ENCODE data around the gene NKD1. TPM values are rescaled to one million over a fixed set of nuclear protein-coding genes. Genes with fewer than 3 reads are reported as not detected.

The NKD1 gene
- total and polyA plus RNA-seq, 4 donors = 2.3 to 14.1 (median 8.0) TPM

- Histone ChIP-seq H3K27me3 (ENCODE audit: control insufficient read depth in 3 of 3, insufficient read depth in 3 of 3, low read length in 2 of 3) (no peaks in the 10 kb centered on the region), H3K9me3 (ENCODE audit: control insufficient read depth in 4 of 4, insufficient read depth in 3 of 4, low read length in 3 of 4) (peaks cover 0 to 12% (median 2%) of the 10 kb centered on the region in 4 donors), H3K4me1 (ENCODE audit: control insufficient read depth in 5 of 5, insufficient read depth in 5 of 5, low read length in 5 of 5) (no peaks in the 10 kb centered on the region), H3K36me3 (ENCODE audit: control insufficient read depth in 4 of 4, insufficient read depth in 4 of 4, low read length in 4 of 4) (peaks cover 0 to 5% (median 1%) of the 10 kb centered on the region in 4 donors), H3K4me3 (no peak overlapping the region), H3K27ac (ENCODE audit: low read depth in 1 of 2, low read length in 1 of 2) (no peak overlapping the region), H3K9ac (ENCODE audit: insufficient read depth in 1 of 2, low read length in 2 of 2) (no peak overlapping the region)
- DNase-seq = no peak
- WGBS, 2 donors = 82 to 84% methylated on average over 6 to 7 of the region's 7 CpGs
- no peak for ATAC-seq (ENCODE audit: insufficient read depth, low FRiP score)
- TF ChIP-seq CTCF (IDR thresholded peaks at IDR 0.05; ENCODE audit: control extremely low read depth, extremely low read depth) = no peak
Observed at GRCh38 chr16:50677351-50677750, 129.2 kb downstream of the NKD1 start.

GRCh38 chr16:50678531-50678930, 130.3 kb downstream of the NKD1 start:
- Histone ChIP-seq H3K9ac (ENCODE audit: insufficient read depth in 1 of 2, low read length in 2 of 2) (peak overlapping the region in 1 of 2 donors; percentile 5), H3K9me3 (ENCODE audit: control insufficient read depth in 4 of 4, insufficient read depth in 3 of 4, low read length in 3 of 4) (peaks cover 0 to 4% (median 0%) of the 10 kb centered on the region in 4 donors), H3K27me3 (ENCODE audit: control insufficient read depth in 3 of 3, insufficient read depth in 3 of 3, low read length in 2 of 3) (no peaks in the 10 kb centered on the region), H3K4me1 (ENCODE audit: control insufficient read depth in 5 of 5, insufficient read depth in 5 of 5, low read length in 5 of 5) (no peaks in the 10 kb centered on the region), H3K36me3 (ENCODE audit: control insufficient read depth in 4 of 4, insufficient read depth in 4 of 4, low read length in 4 of 4) (no peaks in the 10 kb centered on the region), H3K4me3 (no peak overlapping the region), H3K27ac (ENCODE audit: low read depth in 1 of 2, low read length in 1 of 2) (no peak overlapping the region)
- no peak for DNase-seq
- WGBS, 2 donors = 51 to 62% methylated on average over 3 of the region's 3 CpGs
- no peak for ATAC-seq (ENCODE audit: insufficient read depth, low FRiP score)
- TF ChIP-seq CTCF (IDR thresholded peaks at IDR 0.05; ENCODE audit: control extremely low read depth, extremely low read depth) = no peak

- H3K27me3 ChIP-seq (ENCODE audit: control insufficient read depth in 3 of 3, insufficient read depth in 3 of 3, low read length in 2 of 3) = no peaks in the 10 kb centered on the region
- no peaks in the 10 kb centered on the region for H3K4me1 ChIP-seq (ENCODE audit: control insufficient read depth in 5 of 5, insufficient read depth in 5 of 5, low read length in 5 of 5)
- DNase-seq = no peak
- no peak for TF ChIP-seq CTCF (IDR thresholded peaks at IDR 0.05; ENCODE audit: control extremely low read depth, extremely low read depth)
- no peaks in the 10 kb centered on the region for H3K9me3 ChIP-seq (ENCODE audit: control insufficient read depth in 4 of 4, insufficient read depth in 3 of 4, low read length in 3 of 4)
- no peak overlapping the region for H3K9ac ChIP-seq (ENCODE audit: insufficient read depth in 1 of 2, low read length in 2 of 2)
- no peak for ATAC-seq (ENCODE audit: insufficient read depth, low FRiP score)
- no peaks in the 10 kb centered on the region for H3K36me3 ChIP-seq (ENCODE audit: control insufficient read depth in 4 of 4, insufficient read depth in 4 of 4, low read length in 4 of 4)
- no peak overlapping the region for H3K4me3 ChIP-seq
- 87 to 89% methylated on average over 14 of the region's 14 CpGs for WGBS, 2 donors
- no peak overlapping the region for H3K27ac ChIP-seq (ENCODE audit: low read depth in 1 of 2, low read length in 1 of 2)
Observed at GRCh38 chr16:50679266-50679665, 131.1 kb downstream of the NKD1 start.

Measured in lung (tissue), 12 donors.